Stimulated activated naive B cell treated with anti-CD40 and anti-IgM and Interleukin-4, amounts not matched to agents 10 μg/mL and 1 μg/mL and 100 μg/mL, for 72 hours (primary cell): ENCODE measurements around the gene ANK3.
A peak's percentile ranks its signal among the peaks of the same experiment; 100 is the strongest.

Source experiments
- ATAC-seq, 2 donors: fragments of 150-1000 bp; cut with Tn5 transposase; replicated peaks; 2 replicates each; pipeline ENCODE4 v1.10.0; 2021; ENCODE audit warnings: moderate library complexity in 1 of 2
- DNase-seq: peaks from one replicate; pipeline ENCODE4 v3.0.0; 2021
- H3K27ac Mint-ChIP-seq: one replicate; pipeline ENCODE4 v1.8.0; 2022; ENCODE audit warnings: mild to moderate bottlenecking, mixed read lengths
- H3K27me3 Mint-ChIP-seq, 2 donors: one replicate each; pipeline ENCODE4 v1.8.0; 2022; ENCODE audit warnings: mixed read lengths in 2 of 2
- H3K36me3 Mint-ChIP-seq, 2 donors: one replicate each; pipeline ENCODE4 v1.8.0; 2022; ENCODE audit warnings: mixed read lengths in 2 of 2, mild to moderate bottlenecking in 1 of 2
- H3K4me1 Mint-ChIP-seq, 2 donors: one replicate each; pipeline ENCODE4 v1.8.0; 2022; ENCODE audit warnings: mixed read lengths in 2 of 2, mild to moderate bottlenecking in 1 of 2
- H3K4me3 Mint-ChIP-seq, 2 donors: one replicate each; pipeline ENCODE4 v1.8.0; 2022; ENCODE audit warnings: mild to moderate bottlenecking in 2 of 2, mixed read lengths in 2 of 2, moderate library complexity in 1 of 2
- H3K9me3 Mint-ChIP-seq, 2 donors: one replicate each; pipeline ENCODE4 v1.8.0; 2022; ENCODE audit warnings: mixed read lengths in 2 of 2, mild to moderate bottlenecking in 1 of 2

The ANK3 gene

DNA sequence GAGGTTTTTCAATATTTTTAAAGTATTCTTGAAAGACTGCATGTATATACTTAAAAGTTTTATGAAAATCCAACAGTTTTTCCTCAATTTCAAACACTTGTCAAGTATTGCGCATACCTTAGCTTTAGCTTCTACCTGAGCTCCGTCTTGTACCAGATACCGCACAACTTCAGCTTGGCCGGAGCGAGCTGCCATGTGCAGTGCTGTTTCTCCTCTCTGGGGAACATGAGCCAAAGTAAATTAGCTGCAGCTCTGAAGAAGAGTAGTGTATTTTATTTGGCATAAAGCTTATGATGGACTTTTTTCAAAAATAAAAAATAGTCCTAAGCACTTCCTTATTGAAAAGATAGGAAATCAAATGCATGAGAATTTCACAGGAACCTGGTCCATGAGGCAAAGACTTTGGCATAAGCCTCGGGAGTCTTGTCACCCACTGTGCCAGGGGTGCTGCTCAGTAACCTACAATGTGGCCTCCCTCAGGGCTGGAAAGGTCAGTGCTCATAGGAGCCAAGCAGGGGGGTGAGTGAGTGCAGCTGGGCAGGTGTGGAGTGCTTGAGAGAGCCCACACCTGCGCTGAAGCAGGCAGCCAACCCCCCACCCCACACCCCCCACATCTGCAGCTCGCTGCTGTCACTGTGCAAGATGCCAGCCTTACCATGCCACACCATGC, 189.5 kb downstream of the ANK3 start:
- Mint-ChIP-seq H3K36me3 (no peaks in the 10 kb centered on the region), H3K27ac (no peak overlapping the region), H3K27me3 (no peaks in the 10 kb centered on the region), H3K9me3 (no peaks in the 10 kb centered on the region), H3K4me3 (no peak overlapping the region), H3K4me1 (peaks cover 0 to 3% of the 10 kb centered on the region in 2 donors)
- DNase-seq = no peak
- no peak for ATAC-seq

DNA sequence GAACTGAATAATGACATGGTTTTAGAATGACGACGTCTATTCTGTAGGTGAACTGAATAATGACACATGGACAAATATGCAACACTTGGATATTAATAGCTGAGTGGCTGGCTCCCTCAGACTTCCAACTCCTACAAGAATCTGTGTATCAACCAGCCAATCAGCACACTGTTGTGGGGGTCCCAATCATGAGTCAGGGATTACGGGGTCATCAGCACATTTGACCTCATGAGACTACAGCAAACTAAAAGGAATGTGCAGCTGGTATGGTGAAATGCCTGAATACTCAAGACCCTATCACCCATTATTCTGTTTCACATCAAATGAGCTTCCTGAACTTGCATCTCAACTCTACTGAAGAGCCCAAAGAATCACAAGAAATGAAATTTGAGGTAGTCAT, 192.5 kb downstream of the ANK3 start:
- Mint-ChIP-seq H3K36me3 (no peaks in the 10 kb centered on the region), H3K4me1 (no peaks in the 10 kb centered on the region), H3K9me3 (no peaks in the 10 kb centered on the region), H3K27ac (no peak overlapping the region), H3K4me3 (no peak overlapping the region), H3K27me3 (no peaks in the 10 kb centered on the region)
- no peak for DNase-seq
- ATAC-seq = no peak

DNA sequence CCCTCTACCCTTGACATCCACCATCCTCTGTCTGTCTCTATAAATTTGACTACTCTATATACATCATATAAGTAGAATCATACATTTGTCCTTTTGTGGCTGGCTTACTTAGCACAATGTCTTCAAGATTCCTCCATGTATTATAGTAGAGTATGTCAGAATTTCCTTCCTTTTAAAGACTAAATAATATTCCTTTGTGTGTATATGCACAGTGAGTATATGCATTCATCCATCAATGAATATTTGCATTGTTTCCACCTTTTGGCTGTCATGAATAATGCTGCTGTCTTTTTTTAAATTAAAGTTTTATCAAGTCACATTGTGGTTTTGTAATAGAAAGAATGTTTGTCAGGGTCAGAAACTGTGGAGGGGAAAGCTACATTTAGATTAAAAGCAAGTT, 195.3 kb downstream of the ANK3 start:
- DNase-seq (no peak), ATAC-seq (no peak)
- no peaks in the 10 kb centered on the region for H3K27me3 Mint-ChIP-seq
- H3K4me1 Mint-ChIP-seq = no peaks in the 10 kb centered on the region
- H3K36me3 Mint-ChIP-seq = peaks cover 0 to 8% of the 10 kb centered on the region in 2 donors
- H3K4me3 Mint-ChIP-seq = no peak overlapping the region
- no peak overlapping the region for H3K27ac Mint-ChIP-seq
- peaks cover 0 to 1% of the 10 kb centered on the region in 2 donors for H3K9me3 Mint-ChIP-seq

DNA sequence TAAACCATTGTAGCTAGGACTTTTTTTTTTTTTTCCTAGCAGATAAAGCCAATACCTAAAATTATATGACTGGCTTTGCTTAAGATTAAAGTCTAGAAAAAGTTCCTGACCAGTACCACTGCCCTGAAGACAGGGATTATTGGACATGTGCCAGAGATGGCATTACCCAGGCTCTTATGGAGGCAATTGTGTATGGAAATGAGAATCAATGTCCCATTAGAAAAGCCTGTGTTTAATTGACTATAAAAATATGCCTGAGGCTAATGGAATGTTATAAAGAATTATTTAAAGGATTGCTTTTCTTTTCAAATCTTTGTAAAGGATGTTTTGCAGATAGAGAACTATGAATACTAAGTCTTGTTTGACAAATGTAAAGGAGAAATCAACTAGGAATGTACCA, 196.7 kb downstream of the ANK3 start:
- Mint-ChIP-seq H3K4me3 (no peak overlapping the region), H3K4me1 (peaks cover 0 to 2% of the 10 kb centered on the region in 2 donors), H3K9me3 (peaks cover 0 to 1% of the 10 kb centered on the region in 2 donors), H3K36me3 (peaks cover 0 to 8% of the 10 kb centered on the region in 2 donors), H3K27me3 (no peaks in the 10 kb centered on the region), H3K27ac (no peak overlapping the region)
- DNase-seq = no peak
- no peak for ATAC-seq

DNA sequence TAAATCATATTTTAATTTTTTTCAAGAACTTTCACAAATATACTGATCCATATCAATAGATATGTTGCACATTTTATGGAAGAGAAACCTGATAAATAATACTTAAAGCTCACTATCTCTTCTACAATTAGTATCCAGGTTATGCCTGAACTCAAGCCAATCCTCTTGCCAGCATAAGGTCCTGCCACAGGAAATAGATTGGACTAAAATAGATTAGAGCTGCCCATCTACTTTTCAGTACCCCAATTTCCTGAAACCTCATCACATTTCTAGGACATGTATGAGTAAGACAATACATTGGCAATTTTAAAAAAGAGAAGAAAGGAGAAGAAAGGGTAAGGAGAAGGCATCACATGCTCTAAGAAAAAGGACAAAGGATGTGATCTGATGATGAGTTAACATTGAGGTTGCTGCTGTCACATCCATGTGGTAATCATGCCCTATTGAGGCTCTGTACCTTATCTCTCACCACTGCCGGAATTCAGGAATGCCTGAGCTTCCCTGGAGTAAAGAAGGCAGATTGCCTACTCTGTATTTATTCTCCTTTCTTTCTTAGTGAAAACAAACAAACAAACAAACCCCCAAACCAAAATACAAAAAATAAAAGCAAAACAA, 199.7 kb downstream of the ANK3 start:
- Mint-ChIP-seq H3K27ac (no peak overlapping the region), H3K27me3 (no peaks in the 10 kb centered on the region), H3K4me1 (peaks cover 0 to 2% of the 10 kb centered on the region in 2 donors), H3K9me3 (peaks cover 0 to 1% of the 10 kb centered on the region in 2 donors), H3K36me3 (peaks cover 0 to 8% of the 10 kb centered on the region in 2 donors), H3K4me3 (no peak overlapping the region)
- no peak for DNase-seq
- peak; percentile 18 to 23 for ATAC-seq

DNA sequence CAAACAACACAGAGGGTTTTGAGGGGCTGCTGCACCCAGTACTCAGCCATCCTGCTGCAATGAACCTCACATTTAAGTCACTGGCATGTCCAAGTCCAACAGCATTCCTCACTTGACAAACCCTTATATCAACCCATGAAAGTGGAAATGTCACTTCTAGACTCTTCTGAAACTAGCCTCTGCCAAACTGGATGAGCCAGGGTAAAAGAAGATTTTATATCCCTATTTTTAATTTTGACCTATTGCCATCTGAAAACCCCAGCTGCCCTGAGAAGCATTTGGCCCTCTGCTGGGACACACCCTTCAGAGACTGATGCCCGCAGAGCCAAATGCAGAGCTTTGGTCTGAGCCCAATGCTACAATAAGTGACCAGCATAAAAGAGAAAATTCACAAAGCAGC, 201.1 kb downstream of the ANK3 start:
- peaks cover 0 to 8% of the 10 kb centered on the region in 2 donors for H3K36me3 Mint-ChIP-seq
- DNase-seq (no peak), ATAC-seq (no peak)
- H3K27me3 Mint-ChIP-seq = no peaks in the 10 kb centered on the region
- H3K4me3 Mint-ChIP-seq = no peak overlapping the region
- peaks cover 0 to 2% of the 10 kb centered on the region in 2 donors for H3K4me1 Mint-ChIP-seq
- H3K9me3 Mint-ChIP-seq = peaks cover 0 to 1% of the 10 kb centered on the region in 2 donors
- no peak overlapping the region for H3K27ac Mint-ChIP-seq

DNA sequence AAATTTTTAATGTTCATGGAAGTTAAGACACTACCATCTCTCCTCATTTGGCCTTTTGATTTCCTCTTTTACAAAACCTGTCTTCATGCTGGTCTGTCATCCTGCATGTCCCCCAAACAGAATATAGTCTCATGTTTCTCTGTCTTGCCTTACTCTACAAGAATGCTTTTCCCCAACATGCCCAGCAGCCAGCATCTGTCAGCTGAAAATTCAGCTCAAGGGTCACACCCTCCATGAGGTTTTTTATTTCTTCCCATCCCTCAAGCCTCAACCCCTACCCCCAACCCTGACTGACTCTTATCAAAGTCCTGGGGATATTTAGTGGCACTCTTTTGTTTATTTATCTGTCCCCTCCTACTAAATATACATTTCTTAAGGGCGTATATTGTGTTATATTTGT, 202.0 kb downstream of the ANK3 start:
- H3K4me3 Mint-ChIP-seq = no peak overlapping the region
- ATAC-seq (no peak), DNase-seq (no peak)
- peaks cover 0 to 2% of the 10 kb centered on the region in 2 donors for H3K4me1 Mint-ChIP-seq
- peaks cover 0 to 1% of the 10 kb centered on the region in 2 donors for H3K9me3 Mint-ChIP-seq
- H3K36me3 Mint-ChIP-seq = peaks cover 0 to 8% of the 10 kb centered on the region in 2 donors
- no peaks in the 10 kb centered on the region for H3K27me3 Mint-ChIP-seq
- H3K27ac Mint-ChIP-seq = no peak overlapping the region

DNA sequence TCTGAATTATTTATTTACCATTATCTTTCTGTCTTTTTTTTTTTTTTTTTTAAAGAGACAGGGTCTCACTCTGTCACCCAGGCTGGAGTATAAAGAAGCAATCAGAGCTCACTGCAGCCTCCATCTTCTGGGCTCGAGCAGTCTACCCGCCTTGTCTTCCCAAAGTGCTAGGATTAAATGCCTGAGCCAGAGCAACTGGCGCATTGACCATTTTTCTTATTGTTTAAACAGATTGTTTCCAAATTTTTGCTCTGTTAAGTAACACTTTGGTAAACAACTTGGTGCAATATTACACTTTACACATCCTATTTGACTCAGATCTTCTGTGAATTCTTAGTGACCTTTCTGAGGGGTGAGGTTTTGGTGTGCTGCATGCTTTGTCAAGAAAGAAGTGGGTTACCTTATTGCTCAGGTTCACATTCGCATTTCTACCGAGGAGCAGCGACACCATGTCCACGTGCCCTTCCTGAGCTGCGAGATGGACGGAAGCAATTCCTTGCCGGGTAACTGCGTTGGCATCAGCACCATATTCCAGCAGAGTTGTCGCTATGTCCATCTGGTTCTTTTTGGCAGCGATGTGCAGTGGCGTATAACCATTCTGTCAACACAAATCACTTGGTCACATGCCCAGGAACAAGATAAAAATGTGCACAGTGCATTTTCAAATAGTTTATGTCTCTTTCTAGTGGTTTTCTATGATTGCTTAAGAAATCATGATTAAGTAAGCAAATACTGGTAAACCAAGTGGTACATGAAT, 203.2 kb downstream of the ANK3 start:
- Mint-ChIP-seq H3K27ac (no peak overlapping the region), H3K9me3 (peaks cover 0 to 1% of the 10 kb centered on the region in 2 donors), H3K4me1 (peaks cover 0 to 2% of the 10 kb centered on the region in 2 donors), H3K4me3 (no peak overlapping the region), H3K27me3 (no peaks in the 10 kb centered on the region), H3K36me3 (peaks cover 0 to 8% of the 10 kb centered on the region in 2 donors)
- DNase-seq (no peak), ATAC-seq (no peak)

DNA sequence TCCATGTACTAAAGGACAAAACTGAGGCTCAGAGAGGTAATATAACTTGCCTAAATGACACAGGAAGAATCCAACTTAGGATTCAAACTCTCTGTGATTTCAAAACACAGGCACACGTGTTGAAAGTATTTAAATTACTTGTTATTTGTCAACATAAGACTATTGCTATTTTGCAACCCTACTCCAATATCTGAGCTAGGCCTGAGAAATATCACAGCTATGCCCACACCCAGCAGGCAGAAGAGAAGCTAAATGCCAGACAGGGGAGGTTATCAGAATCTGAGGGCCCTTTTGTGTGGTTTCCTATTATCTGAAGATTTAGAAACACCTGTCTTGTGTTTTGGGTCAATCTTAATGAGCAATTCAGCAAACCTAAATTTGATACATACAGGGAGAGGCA, 204.3 kb downstream of the ANK3 start:
- Mint-ChIP-seq H3K4me3 (no peak overlapping the region), H3K9me3 (no peaks in the 10 kb centered on the region), H3K27ac (no peak overlapping the region), H3K36me3 (no peaks in the 10 kb centered on the region), H3K27me3 (no peaks in the 10 kb centered on the region), H3K4me1 (peaks cover 0 to 2% of the 10 kb centered on the region in 2 donors)
- DNase-seq (no peak), ATAC-seq (no peak)

DNA sequence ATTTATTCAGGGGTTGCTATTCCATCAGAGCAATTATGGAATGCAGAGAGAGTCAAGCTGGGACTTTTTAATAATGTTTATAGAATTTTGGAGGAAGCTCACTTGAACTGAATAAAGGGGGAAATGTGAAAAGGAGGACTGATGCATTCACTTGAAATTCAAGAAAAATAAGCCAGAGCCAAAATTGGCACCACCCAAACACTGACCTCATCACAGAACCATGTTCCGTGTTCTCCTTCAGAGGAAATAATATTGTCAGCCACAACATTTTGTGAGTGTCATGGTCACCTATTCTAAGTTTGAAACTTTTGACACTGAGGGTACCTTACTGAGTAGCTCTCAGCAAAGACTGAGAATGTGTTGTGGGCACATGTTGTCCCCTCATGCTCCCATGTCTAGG, 207.0 kb downstream of the ANK3 start:
- Mint-ChIP-seq H3K27me3 (no peaks in the 10 kb centered on the region), H3K36me3 (no peaks in the 10 kb centered on the region)
- DNase-seq = no peak

DNA sequence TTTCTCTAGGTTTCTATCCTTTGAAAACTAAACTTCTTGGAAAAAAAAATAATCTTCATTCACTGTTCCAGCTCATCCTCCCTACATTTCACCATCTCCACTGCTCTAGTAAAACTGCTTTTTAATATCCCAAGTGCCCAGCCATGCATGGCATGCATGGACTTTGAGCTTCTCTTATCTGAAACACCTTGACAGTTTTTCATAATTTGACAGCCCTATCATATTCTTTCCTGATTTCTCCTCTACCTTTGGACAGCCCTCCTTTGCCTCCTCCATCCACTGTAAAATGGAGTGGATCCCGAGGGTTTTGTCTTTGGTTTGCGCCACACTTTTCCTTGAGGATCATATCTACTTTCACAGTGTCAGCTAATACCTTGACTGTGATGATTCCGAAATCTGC, 212.8 kb downstream of the ANK3 start:
- no peaks in the 10 kb centered on the region for H3K9me3 Mint-ChIP-seq
- H3K27ac Mint-ChIP-seq = no peak overlapping the region
- no peaks in the 10 kb centered on the region for H3K36me3 Mint-ChIP-seq
- no peak for DNase-seq
- no peak overlapping the region for H3K4me3 Mint-ChIP-seq
- no peak for ATAC-seq
- H3K27me3 Mint-ChIP-seq = no peaks in the 10 kb centered on the region
- peaks cover 3 to 4% of the 10 kb centered on the region in 2 donors for H3K4me1 Mint-ChIP-seq

More for the DNA sequence above, 207.0 kb downstream of the ANK3 start:
- no peak overlapping the region for H3K27ac Mint-ChIP-seq
- H3K9me3 Mint-ChIP-seq = no peaks in the 10 kb centered on the region
- no peak for ATAC-seq
- H3K4me3 Mint-ChIP-seq = no peak overlapping the region
- H3K4me1 Mint-ChIP-seq = peaks cover 3 to 4% of the 10 kb centered on the region in 2 donors

DNA sequence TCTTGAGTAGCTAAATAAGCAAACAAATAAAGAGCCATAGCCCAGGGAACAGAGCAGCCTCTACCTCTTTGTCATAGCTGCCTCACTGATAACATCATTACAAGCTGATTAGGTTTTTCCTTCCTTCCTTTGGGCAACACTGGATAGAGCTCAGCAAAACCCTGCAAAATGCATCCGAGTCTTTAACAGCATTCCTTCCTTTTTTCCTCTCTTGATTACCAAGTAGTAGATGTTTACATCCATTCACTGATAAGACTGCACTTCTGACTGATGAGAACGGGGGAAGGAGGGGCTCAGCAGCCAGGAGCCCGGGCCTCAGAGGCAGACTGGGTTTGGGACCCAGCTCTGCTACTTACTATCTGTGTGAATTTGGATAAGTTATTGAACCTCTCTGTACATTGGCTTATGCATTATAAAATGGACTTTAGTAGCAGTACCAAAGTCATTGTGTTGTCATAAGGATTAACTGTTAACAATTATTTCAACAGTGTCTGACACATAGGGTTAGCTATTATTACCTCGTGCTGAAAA, 214.2 kb downstream of the ANK3 start:
- Mint-ChIP-seq H3K9me3 (no peaks in the 10 kb centered on the region), H3K4me1 (peaks cover 3 to 4% of the 10 kb centered on the region in 2 donors), H3K27me3 (no peaks in the 10 kb centered on the region), H3K27ac (peak overlapping the region; percentile 7), H3K36me3 (no peaks in the 10 kb centered on the region), H3K4me3 (no peak overlapping the region)
- ATAC-seq = no peak
- DNase-seq = no peak

DNA sequence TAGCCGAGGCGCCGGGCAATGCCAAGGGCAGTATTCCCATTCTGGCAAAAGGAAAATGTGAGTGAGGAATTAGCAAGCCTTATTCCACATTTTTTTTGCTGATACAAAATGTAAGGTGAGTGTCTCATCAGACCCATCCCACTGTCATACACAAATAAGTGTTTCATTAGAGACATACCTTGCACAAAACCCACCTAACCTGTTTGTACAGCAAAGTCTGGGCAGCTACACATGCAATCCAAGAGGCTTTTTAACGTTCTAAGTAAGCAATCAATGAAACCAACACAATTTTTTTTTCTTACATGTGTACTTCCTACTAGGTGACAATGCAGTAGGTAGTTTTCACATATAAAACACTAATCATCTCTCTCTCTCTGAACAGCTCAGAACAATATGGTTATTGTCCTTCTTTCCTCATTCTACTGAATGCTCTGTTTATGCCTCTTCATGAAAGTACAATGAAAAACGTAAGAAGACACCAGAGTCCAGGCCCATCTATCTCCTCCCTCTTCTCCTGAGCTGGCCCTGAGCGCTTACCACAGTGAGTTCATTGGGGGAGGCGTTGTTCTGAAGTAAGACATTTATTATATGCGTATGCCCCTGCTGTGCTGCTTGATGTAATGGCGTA, 217.2 kb downstream of the ANK3 start:
- Mint-ChIP-seq H3K4me3 (no peak overlapping the region), H3K27me3 (no peaks in the 10 kb centered on the region), H3K36me3 (no peaks in the 10 kb centered on the region), H3K9me3 (no peaks in the 10 kb centered on the region), H3K27ac (no peak overlapping the region), H3K4me1 (no peaks in the 10 kb centered on the region)
- DNase-seq = no peak
- ATAC-seq = no peak

DNA sequence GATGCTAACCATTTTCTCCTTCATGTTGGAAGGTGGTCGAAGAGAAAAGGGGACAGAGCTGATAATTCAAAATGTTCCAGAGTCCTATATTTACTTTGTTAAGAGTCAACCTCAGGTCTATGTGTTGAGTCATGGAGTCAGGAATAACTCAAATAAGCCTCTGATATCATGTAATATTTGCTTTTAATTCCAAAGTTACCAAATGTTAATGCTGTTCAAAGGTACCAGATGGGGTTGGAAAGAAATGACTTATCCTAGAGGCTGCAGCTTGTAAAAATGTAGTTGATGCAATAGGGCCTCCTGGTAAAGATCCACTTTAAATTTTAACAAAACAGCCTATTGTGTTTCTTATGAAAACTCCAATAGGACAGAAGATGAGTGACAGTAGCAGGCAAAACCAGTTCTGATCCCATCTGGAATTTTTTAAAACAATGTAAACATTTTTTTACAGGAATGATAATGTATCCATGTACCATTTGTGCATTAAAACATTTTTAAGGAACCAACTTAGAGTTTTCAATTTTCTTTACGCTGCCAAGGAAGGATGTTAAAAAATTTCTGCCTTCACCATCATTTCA, 218.2 kb downstream of the ANK3 start:
- no peak overlapping the region for H3K27ac Mint-ChIP-seq
- no peaks in the 10 kb centered on the region for H3K36me3 Mint-ChIP-seq
- H3K9me3 Mint-ChIP-seq = no peaks in the 10 kb centered on the region

More for the DNA sequence above, 218.2 kb downstream of the ANK3 start:
- no peak for DNase-seq
- no peaks in the 10 kb centered on the region for H3K27me3 Mint-ChIP-seq
- no peak for ATAC-seq
- no peak overlapping the region for H3K4me3 Mint-ChIP-seq
- H3K4me1 Mint-ChIP-seq = no peaks in the 10 kb centered on the region
